Neural progenitor cell (in vitro differentiated cells): ENCODE data around the gene ATP11A. TPM values are rescaled to one million over a fixed set of nuclear protein-coding genes. Genes with fewer than 3 reads are reported as not detected.
A peak's percentile ranks its signal among the peaks of the same experiment; 100 is the strongest.
"Not testable (repeated sequence)": the region's sequence is repeated elsewhere in the genome, so short reads cannot be mapped to it uniquely, and the experiment has no call there.

Experiments
- DNase-seq: peaks from one replicate; pipeline ENCODE4 v3.0.0-alpha.2; 2016; ENCODE audit warnings: low spot score
- H2AFZ ChIP-seq: fragments of 200-600 bp; sonication (generic); replicated peaks from 2 replicates; pipeline ENCODE4 v1.6.1; 2016; ENCODE audit warnings: antibody characterized with exemption
- H3F3A ChIP-seq: fragments of 200-600 bp; sonication (generic); 2 replicates; pipeline ENCODE4 v1.6.1; 2016; ENCODE audit warnings: antibody characterized with exemption, low read depth
- H3K27ac ChIP-seq: fragments of 200-600 bp; sonication (generic); 2 replicates; pipeline ENCODE4 v1.5.1; 2016; ENCODE audit warnings: mild to moderate bottlenecking
- H3K27me3 ChIP-seq: fragments of 200-600 bp; sonication (generic); 2 replicates; pipeline ENCODE4 v1.6.1; 2016; ENCODE audit warnings: mild to moderate bottlenecking, moderate library complexity
- H3K36me3 ChIP-seq: fragments of 200-600 bp; sonication (generic); 2 replicates; pipeline ENCODE4 v1.5.1; 2016
- H3K4me1 ChIP-seq: fragments of 200-600 bp; sonication (generic); 2 replicates; pipeline ENCODE4 v1.6.1; 2016; ENCODE audit warnings: mixed run types
- H3K4me2 ChIP-seq: fragments of 200-600 bp; sonication (generic); 2 replicates; pipeline ENCODE4 v1.6.1; 2016
- H3K4me3 ChIP-seq: fragments of 200-600 bp; sonication (generic); 2 replicates; pipeline ENCODE4 v1.5.1; 2016
- H3K79me2 ChIP-seq: fragments of 200-600 bp; sonication (generic); 2 replicates; pipeline ENCODE4 v1.6.1; 2016; ENCODE audit warnings: low read depth
- H3K9ac ChIP-seq: fragments of 200-600 bp; sonication (generic); 2 replicates; pipeline ENCODE4 v1.6.1; 2016
- H3K9me3 ChIP-seq: fragments of 200-600 bp; sonication (generic); 2 replicates; pipeline ENCODE4 v1.5.1; 2016; ENCODE audit warnings: low read depth
- H4K20me1 ChIP-seq: fragments of 200-600 bp; sonication (generic); 2 replicates; pipeline ENCODE4 v1.6.1; 2016; ENCODE audit warnings: low read depth
- H3K27ac Mint-ChIP-seq: 3 replicates; pipeline ENCODE4 v1.8.0; 2021; ENCODE audit warnings: mixed read lengths
- H3K27me3 Mint-ChIP-seq: 2 replicates; pipeline ENCODE4 v1.8.0; 2022; ENCODE audit warnings: low read depth, mild to moderate bottlenecking, inconsistent platforms, moderate library complexity, mixed read lengths; ENCODE audit not compliant: insufficient read depth
- H3K36me3 Mint-ChIP-seq: 3 replicates; pipeline ENCODE4 v1.8.0; 2021; ENCODE audit warnings: mixed read lengths
- H3K4me1 Mint-ChIP-seq: 3 replicates; pipeline ENCODE4 v1.8.0; 2021; ENCODE audit warnings: mixed read lengths
- H3K4me3 Mint-ChIP-seq: 3 replicates; pipeline ENCODE4 v1.8.0; 2021; ENCODE audit warnings: mild to moderate bottlenecking, moderate library complexity, mixed read lengths
- H3K9me3 Mint-ChIP-seq: 3 replicates; pipeline ENCODE4 v1.8.0; 2020; ENCODE audit warnings: mixed read lengths
- EZH2 ChIP-seq: fragments of 200-600 bp; sonication (generic); IDR thresholded peaks from 2 replicates; pipeline ENCODE4 v1.6.1; 2017; ENCODE audit warnings: antibody characterized with exemption, mild to moderate bottlenecking, moderate library complexity
- EZH2phosphoT487 ChIP-seq: fragments of 200-600 bp; sonication (generic); IDR thresholded peaks from 2 replicates; pipeline ENCODE4 v1.6.1; 2017; ENCODE audit warnings: antibody characterized with exemption
- total RNA-seq: library from RNA; depleted of rRNA; stranded (reverse); fragments of >200 nt; gene quantifications from 2 replicates; pipeline ENCODE4 v1.2.3, GENCODE V29; 2015; ENCODE audit warnings: low replicate concordance
- TF ChIP-seq, protein P1 (sequence below): fragments of 200-600 bp; sonication (generic); IDR thresholded peaks from 2 replicates; pipeline ENCODE4 v1.5.1; 2017; ENCODE audit warnings: antibody characterized with exemption, mild to moderate bottlenecking

ATP11A gene
- total RNA-seq, 1 donor from 2014 or later: 12.6 TPM

DNA sequence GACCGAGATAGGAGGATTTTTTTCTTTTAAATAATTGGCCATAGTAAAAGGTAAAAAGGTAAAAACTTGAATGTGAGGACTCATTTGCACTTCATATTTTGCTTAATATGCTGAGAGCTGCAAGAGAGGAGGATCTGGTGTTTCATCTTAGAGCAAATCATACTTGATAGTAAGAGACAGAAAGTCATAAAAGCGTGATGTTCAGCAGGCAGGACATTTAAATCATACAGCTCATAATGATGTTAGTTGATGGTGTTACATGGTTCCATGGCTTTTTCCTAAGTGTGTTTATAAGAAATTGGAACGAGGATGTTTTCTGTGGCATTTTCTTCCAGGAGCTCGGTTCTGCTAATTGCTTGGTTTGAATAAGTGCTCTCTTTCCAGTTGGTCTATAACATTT lies 16.3 kb downstream of the ATP11A start:
- no peak overlapping the region for H3K27ac Mint-ChIP-seq
- H3K79me2 ChIP-seq: peaks cover 79% of the 10 kb centered on the region

DNA sequence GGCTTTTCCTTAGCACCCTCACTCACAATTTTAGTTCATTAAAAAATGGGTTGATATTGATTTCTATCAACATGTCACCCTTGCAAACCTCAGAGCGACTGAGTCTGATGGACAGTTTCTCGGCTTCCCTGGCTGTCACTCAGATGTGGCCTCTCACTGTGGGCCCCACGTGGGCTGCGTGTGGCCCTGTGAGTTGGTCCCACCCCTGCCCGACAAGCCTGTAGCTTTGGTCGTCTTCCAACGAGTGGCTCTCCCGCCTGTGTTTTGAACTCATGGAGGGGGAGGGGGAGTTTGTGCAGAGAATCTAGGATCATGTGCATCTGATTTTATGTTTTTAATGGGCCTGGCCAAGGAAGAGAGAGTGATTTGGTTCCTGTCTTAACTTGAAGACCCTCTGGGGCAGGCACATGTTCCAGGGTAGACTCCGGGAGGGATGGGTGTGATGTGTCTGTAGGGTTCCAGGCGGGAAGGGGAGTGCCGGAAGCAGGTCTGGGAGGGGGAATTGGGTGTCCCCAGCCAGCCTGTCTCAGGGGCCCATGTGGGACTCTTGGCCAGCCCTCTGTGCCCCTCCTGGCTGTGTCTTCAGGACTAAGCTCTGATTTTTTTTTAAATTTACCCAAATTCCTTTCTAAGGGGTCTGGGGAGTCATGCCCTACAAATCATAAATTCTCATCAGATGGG lies 18.9 kb downstream of the ATP11A start:
- Histone ChIP-seq H3K4me1 (peaks cover 52% of the 10 kb centered on the region), H3K4me3 (no peak overlapping the region), H2AFZ (no peak overlapping the region), H3K36me3 (no peaks in the 10 kb centered on the region), H3K27me3 (no peaks in the 10 kb centered on the region), H3F3A (peaks cover 42% of the 10 kb centered on the region), H3K4me2 (no peak overlapping the region), H3K27ac (no peak overlapping the region), H4K20me1 (peaks cover 35% of the 10 kb centered on the region), H3K79me2 (peaks cover 70% of the 10 kb centered on the region), H3K9ac (no peak overlapping the region), H3K9me3 (no peaks in the 10 kb centered on the region)
- Mint-ChIP-seq H3K9me3 (peaks cover 5% of the 10 kb centered on the region), H3K36me3 (peaks cover 18% of the 10 kb centered on the region), H3K27me3 (peaks cover 2% of the 10 kb centered on the region), H3K27ac (no peak overlapping the region), H3K4me1 (peaks cover 58% of the 10 kb centered on the region), H3K4me3 (peak overlapping the region; percentile 5)
- no peak for TF ChIP-seq EZH2phosphoT487
- TF ChIP-seq EZH2: no peak
- TF ChIP-seq, protein P1, sequence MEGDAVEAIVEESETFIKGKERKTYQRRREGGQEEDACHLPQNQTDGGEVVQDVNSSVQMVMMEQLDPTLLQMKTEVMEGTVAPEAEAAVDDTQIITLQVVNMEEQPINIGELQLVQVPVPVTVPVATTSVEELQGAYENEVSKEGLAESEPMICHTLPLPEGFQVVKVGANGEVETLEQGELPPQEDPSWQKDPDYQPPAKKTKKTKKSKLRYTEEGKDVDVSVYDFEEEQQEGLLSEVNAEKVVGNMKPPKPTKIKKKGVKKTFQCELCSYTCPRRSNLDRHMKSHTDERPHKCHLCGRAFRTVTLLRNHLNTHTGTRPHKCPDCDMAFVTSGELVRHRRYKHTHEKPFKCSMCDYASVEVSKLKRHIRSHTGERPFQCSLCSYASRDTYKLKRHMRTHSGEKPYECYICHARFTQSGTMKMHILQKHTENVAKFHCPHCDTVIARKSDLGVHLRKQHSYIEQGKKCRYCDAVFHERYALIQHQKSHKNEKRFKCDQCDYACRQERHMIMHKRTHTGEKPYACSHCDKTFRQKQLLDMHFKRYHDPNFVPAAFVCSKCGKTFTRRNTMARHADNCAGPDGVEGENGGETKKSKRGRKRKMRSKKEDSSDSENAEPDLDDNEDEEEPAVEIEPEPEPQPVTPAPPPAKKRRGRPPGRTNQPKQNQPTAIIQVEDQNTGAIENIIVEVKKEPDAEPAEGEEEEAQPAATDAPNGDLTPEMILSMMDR: no peak
- no peak for DNase-seq

More for the DNA sequence above, 16.3 kb downstream of the ATP11A start:
- H2AFZ ChIP-seq: no peak overlapping the region
- H3K9ac ChIP-seq: no peak overlapping the region
- no peak for DNase-seq
- no peak overlapping the region for H3K4me2 ChIP-seq
- Mint-ChIP-seq H3K4me3 (no peak overlapping the region), H3K4me1 (peaks cover 44% of the 10 kb centered on the region), H3K27me3 (peaks cover 2% of the 10 kb centered on the region), H3K9me3 (peaks cover 15% of the 10 kb centered on the region), H3K36me3 (peaks cover 29% of the 10 kb centered on the region)
- peaks cover 36% of the 10 kb centered on the region for H3K4me1 ChIP-seq
- no peaks in the 10 kb centered on the region for H3K27me3 ChIP-seq
- no peak overlapping the region for H3K4me3 ChIP-seq
- no peak for TF ChIP-seq EZH2
- TF ChIP-seq EZH2phosphoT487: no peak
- TF ChIP-seq, protein P1: no peak
- H3K9me3 ChIP-seq: no peaks in the 10 kb centered on the region
- H3K27ac ChIP-seq: no peak overlapping the region
- H3K36me3 ChIP-seq: no peaks in the 10 kb centered on the region
- peaks cover 57% of the 10 kb centered on the region for H4K20me1 ChIP-seq
- H3F3A ChIP-seq: peaks cover 17% of the 10 kb centered on the region

DNA sequence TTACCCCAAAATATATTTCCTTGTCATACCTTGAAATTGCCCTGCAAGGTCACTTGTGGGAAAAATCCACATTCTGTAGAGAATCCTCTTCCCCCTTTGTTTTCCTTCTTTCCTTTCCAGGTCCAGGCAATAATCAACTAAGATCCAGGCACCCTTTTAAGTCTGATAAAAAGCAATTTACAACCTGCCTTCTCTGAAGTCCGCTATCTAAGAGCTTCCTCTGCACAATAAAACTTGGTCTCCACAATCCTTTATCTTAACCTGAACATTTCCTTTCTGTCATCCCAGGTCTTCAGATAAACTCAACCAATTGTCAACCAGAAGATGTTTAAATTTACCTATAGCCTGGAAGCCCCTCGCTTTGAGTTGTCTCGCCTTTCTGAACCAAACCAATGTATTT lies 19.5 kb downstream of the ATP11A start:
- H3F3A ChIP-seq: peaks cover 42% of the 10 kb centered on the region
- H3K79me2 ChIP-seq: peaks cover 70% of the 10 kb centered on the region
- not testable (repeated sequence) for H3K36me3 ChIP-seq, DNase-seq, H3K27ac ChIP-seq, H3K4me2 ChIP-seq, H3K9me3 ChIP-seq, H3K4me3 ChIP-seq, H3K9ac ChIP-seq, H3K27ac Mint-ChIP-seq, H2AFZ ChIP-seq, H3K9me3 Mint-ChIP-seq, H3K27me3 ChIP-seq, H3K27me3 Mint-ChIP-seq, H3K4me3 Mint-ChIP-seq
- peaks cover 29% of the 10 kb centered on the region for H4K20me1 ChIP-seq
- H3K4me1 Mint-ChIP-seq: peaks cover 52% of the 10 kb centered on the region
- peaks cover 47% of the 10 kb centered on the region for H3K4me1 ChIP-seq
- peaks cover 12% of the 10 kb centered on the region for H3K36me3 Mint-ChIP-seq
